ENCODE data around the gene CTU2.

Gene CTU2

GRCh38 chr16:88701581-88702370 lies 4.5 kb upstream of the CTU2 start:
- DNase-seq (ENCODE audit: insufficient read length, low spot score), result no peak
- TF ChIP-seq POU2F2 (IDR thresholded peaks at IDR 0.05; ENCODE audit: low read depth, low read length) (no peak), TAF1 (IDR thresholded peaks at IDR 0.05; ENCODE audit: low read depth, low read length) (no peak), POLR2A (IDR thresholded peaks at IDR 0.05; ENCODE audit: low read depth, low read length) (no peak), PAX5 (IDR thresholded peaks at IDR 0.05; ENCODE audit: insufficient read depth, low read length, severe bottlenecking) (no peak), SPI1 (IDR thresholded peaks at IDR 0.05; ENCODE audit: low read depth, low read length) (no peak), POLR2AphosphoS5 (IDR thresholded peaks at IDR 0.05; ENCODE audit: low read depth, low read length) (no peak)
- no peak for FAIRE-seq

- peak; percentile 5 for FAIRE-seq
- no peak for DNase-seq (ENCODE audit: insufficient read length, low spot score)
- no peak for TF ChIP-seq SPI1 (IDR thresholded peaks at IDR 0.05; ENCODE audit: low read depth, low read length)
- no peak for TF ChIP-seq PAX5 (IDR thresholded peaks at IDR 0.05; ENCODE audit: insufficient read depth, low read length, severe bottlenecking)
- TF ChIP-seq POLR2A (IDR thresholded peaks at IDR 0.05; ENCODE audit: low read depth, low read length), result no peak
- no peak for TF ChIP-seq POU2F2 (IDR thresholded peaks at IDR 0.05; ENCODE audit: low read depth, low read length)
- no peak for TF ChIP-seq TAF1 (IDR thresholded peaks at IDR 0.05; ENCODE audit: low read depth, low read length)
- TF ChIP-seq POLR2AphosphoS5 (IDR thresholded peaks at IDR 0.05; ENCODE audit: low read depth, low read length), result no peak
These were observed 3.7 kb upstream of the CTU2 start for GRCh38 chr16:88702371-88703210.

GRCh38 chr16:88703486-88704309 lies 2.6 kb upstream of the CTU2 start:
- FAIRE-seq (peak; percentile 87), DNase-seq (ENCODE audit: insufficient read length, low spot score) (no peak)
- peak; percentile 8; the same call in 1 of the 2 replicates for TF ChIP-seq POU2F2 (IDR thresholded peaks at IDR 0.05; ENCODE audit: low read depth, low read length)
- no peak for TF ChIP-seq PAX5 (IDR thresholded peaks at IDR 0.05; ENCODE audit: insufficient read depth, low read length, severe bottlenecking)

GRCh38 chr16:88705076-88705684 lies 1.1 kb upstream of the CTU2 start:
- FAIRE-seq (no peak), DNase-seq (ENCODE audit: insufficient read length, low spot score) (no peak)
- peak; percentile 62 for TF ChIP-seq SPI1 (IDR thresholded peaks at IDR 0.05; ENCODE audit: low read depth, low read length)
- no peak for TF ChIP-seq POLR2A (IDR thresholded peaks at IDR 0.05; ENCODE audit: low read depth, low read length)
- no peak for TF ChIP-seq PAX5 (IDR thresholded peaks at IDR 0.05; ENCODE audit: insufficient read depth, low read length, severe bottlenecking)
- no peak for TF ChIP-seq TAF1 (IDR thresholded peaks at IDR 0.05; ENCODE audit: low read depth, low read length)
- no peak for TF ChIP-seq POU2F2 (IDR thresholded peaks at IDR 0.05; ENCODE audit: low read depth, low read length)
- TF ChIP-seq POLR2AphosphoS5 (IDR thresholded peaks at IDR 0.05; ENCODE audit: low read depth, low read length), result no peak

GRCh38 chr16:88705801-88706228 lies 488 bp upstream of the CTU2 start:
- FAIRE-seq, result peak; percentile 13

GRCh38 chr16:88706965-88707826 lies 893 bp downstream of the CTU2 start:
- TF ChIP-seq SPI1 (IDR thresholded peaks at IDR 0.05; ENCODE audit: low read depth, low read length), result no peak
- TF ChIP-seq TAF1 (IDR thresholded peaks at IDR 0.05; ENCODE audit: low read depth, low read length), result 0 out of 2 replicates have a peak, but pooled peaks have one; percentile 18
- DNase-seq (ENCODE audit: insufficient read length, low spot score), result no peak
- FAIRE-seq, result peak; percentile 41

More at GRCh38 chr16:88705801-88706228, 488 bp upstream of the CTU2 start:
- no peak for TF ChIP-seq TAF1 (IDR thresholded peaks at IDR 0.05; ENCODE audit: low read depth, low read length)
- no peak for TF ChIP-seq PAX5 (IDR thresholded peaks at IDR 0.05; ENCODE audit: insufficient read depth, low read length, severe bottlenecking)
- TF ChIP-seq SPI1 (IDR thresholded peaks at IDR 0.05; ENCODE audit: low read depth, low read length), result no peak
- no peak for TF ChIP-seq POU2F2 (IDR thresholded peaks at IDR 0.05; ENCODE audit: low read depth, low read length)
- no peak for TF ChIP-seq POLR2A (IDR thresholded peaks at IDR 0.05; ENCODE audit: low read depth, low read length)
- TF ChIP-seq POLR2AphosphoS5 (IDR thresholded peaks at IDR 0.05; ENCODE audit: low read depth, low read length), result no peak
- DNase-seq (ENCODE audit: insufficient read length, low spot score), result no peak

- DNase-seq (ENCODE audit: insufficient read length, low spot score) (no peak), FAIRE-seq (no peak)
- no peak for TF ChIP-seq TAF1 (IDR thresholded peaks at IDR 0.05; ENCODE audit: low read depth, low read length)
- no peak for TF ChIP-seq POLR2A (IDR thresholded peaks at IDR 0.05; ENCODE audit: low read depth, low read length)
- no peak for TF ChIP-seq PAX5 (IDR thresholded peaks at IDR 0.05; ENCODE audit: insufficient read depth, low read length, severe bottlenecking)
- no peak for TF ChIP-seq SPI1 (IDR thresholded peaks at IDR 0.05; ENCODE audit: low read depth, low read length)
- TF ChIP-seq POU2F2 (IDR thresholded peaks at IDR 0.05; ENCODE audit: low read depth, low read length), result no peak
- no peak for TF ChIP-seq POLR2AphosphoS5 (IDR thresholded peaks at IDR 0.05; ENCODE audit: low read depth, low read length)
These were observed 4.3 kb downstream of the CTU2 start for GRCh38 chr16:88710556-88710955.

GRCh38 chr16:88711750-88712340 lies 5.5 kb downstream of the CTU2 start:
- FAIRE-seq (no peak), DNase-seq (ENCODE audit: insufficient read length, low spot score) (no peak)
- TF ChIP-seq PAX5 (IDR thresholded peaks at IDR 0.05; ENCODE audit: insufficient read depth, low read length, severe bottlenecking) (no peak), SPI1 (IDR thresholded peaks at IDR 0.05; ENCODE audit: low read depth, low read length) (no peak), POU2F2 (IDR thresholded peaks at IDR 0.05; ENCODE audit: low read depth, low read length) (no peak), POLR2A (IDR thresholded peaks at IDR 0.05; ENCODE audit: low read depth, low read length) (no peak), TAF1 (IDR thresholded peaks at IDR 0.05; ENCODE audit: low read depth, low read length) (no peak), POLR2AphosphoS5 (IDR thresholded peaks at IDR 0.05; ENCODE audit: low read depth, low read length) (no peak)

Data from GM12891 (cell line).